Suprapubic skin (tissue), 3 donors: ENCODE results near the gene RNF40.

Experiments
- CTCF ChIP-seq, 2 donors: fragments of 200-600 bp in 1 of 2; fragments of 450-650 bp in 1 of 2; sonication (generic) in 1 of 2; IDR thresholded peaks; one replicate each; pipeline ENCODE4 v1.5.1; 2016 to 2019; ENCODE audit warnings: antibody characterized with exemption in 2 of 2, mild to moderate bottlenecking in 1 of 2, moderate library complexity in 1 of 2
- EP300 ChIP-seq: sonication (generic); formaldehyde crosslinking; IDR thresholded peaks from one replicate; pipeline ENCODE4 v1.6.1; 2017; ENCODE audit warnings: antibody characterized with exemption
- POLR2A ChIP-seq, 2 donors: fragments of 450-650 bp; IDR thresholded peaks; one replicate each; pipeline ENCODE4 v1.6.1; 2017; ENCODE audit warnings: antibody characterized with exemption in 2 of 2, mild to moderate bottlenecking in 2 of 2, moderate library complexity in 2 of 2

- no peak for TF ChIP-seq POLR2A (IDR thresholded peaks at IDR 0.05)
- TF ChIP-seq EP300, result no peak
- TF ChIP-seq CTCF (IDR thresholded peaks at IDR 0.05), result no peak
These were observed 30.7 kb upstream of the RNF40 start for GRCh38 chr16:30731411-30731810.
